Fibroblast of gingiva (primary cell): Measurements from ENCODE around the gene SERHL2.
"Not testable (repeated sequence)": the region's sequence is repeated elsewhere in the genome, so short reads cannot be mapped to it uniquely, and the experiment has no call there.

Experiments
- DNase-seq: peaks from one replicate; pipeline ENCODE4 v3.0.0-alpha.2; 2011; ENCODE audit warnings: low read depth

Gene SERHL2

DNA sequence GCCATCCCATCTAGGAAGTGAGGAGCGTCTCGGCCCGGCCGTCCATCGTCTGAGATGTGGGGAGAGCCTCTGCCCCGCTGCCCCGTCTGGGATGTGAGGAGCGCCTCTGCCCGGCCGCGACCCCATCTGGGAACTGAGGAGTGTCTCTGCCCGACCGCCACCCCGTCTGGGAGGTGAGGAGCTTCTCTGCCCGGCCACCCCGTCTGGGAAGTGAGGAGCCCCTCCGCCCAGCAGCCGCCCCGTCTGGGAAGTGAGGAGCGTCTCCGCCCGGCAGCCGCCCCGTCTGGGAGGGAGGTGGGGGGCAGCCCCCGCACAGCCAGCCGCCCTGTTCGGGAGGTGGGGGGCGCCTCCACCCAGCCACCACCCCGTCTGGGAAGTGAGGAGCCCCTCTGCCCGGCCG lies 53.9 kb downstream of the SERHL2 start:
- not testable (repeated sequence) for DNase-seq

GRCh38 chr22:42608136-42608822 lies 54.5 kb downstream of the SERHL2 start:
- no peak for DNase-seq

GRCh38 chr22:42608823-42609361 lies 55.1 kb downstream of the SERHL2 start:
- no peak for DNase-seq

DNA sequence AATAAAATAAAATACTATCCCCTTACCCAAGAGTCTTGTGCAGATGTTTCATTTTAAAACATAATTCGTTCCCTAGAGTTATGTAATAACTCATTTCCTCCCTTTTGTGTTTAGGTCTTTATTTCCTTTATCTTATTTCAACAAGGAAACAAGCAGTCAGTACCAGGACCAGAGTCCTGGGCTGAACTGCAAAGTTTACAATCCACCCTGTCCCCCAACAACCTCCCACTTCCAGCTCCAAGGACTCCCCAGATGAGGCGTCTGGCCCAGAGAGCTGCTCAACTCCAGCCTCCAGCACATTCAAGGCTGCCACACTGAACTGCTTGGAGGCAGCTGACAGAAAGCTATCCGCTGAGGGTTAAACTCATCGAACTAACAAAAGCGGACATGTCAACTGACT lies 56.4 kb downstream of the SERHL2 start:
- DNase-seq = no peak

GRCh38 chr22:42611051-42611450 lies 57.3 kb downstream of the SERHL2 start:
- DNase-seq = no peak

GRCh38 chr22:42612336-42612735 lies 58.6 kb downstream of the SERHL2 start:
- DNase-seq = no peak

- DNase-seq = no peak
Measured at GRCh38 chr22:42613872-42614301, 60.1 kb downstream of the SERHL2 start.

DNA sequence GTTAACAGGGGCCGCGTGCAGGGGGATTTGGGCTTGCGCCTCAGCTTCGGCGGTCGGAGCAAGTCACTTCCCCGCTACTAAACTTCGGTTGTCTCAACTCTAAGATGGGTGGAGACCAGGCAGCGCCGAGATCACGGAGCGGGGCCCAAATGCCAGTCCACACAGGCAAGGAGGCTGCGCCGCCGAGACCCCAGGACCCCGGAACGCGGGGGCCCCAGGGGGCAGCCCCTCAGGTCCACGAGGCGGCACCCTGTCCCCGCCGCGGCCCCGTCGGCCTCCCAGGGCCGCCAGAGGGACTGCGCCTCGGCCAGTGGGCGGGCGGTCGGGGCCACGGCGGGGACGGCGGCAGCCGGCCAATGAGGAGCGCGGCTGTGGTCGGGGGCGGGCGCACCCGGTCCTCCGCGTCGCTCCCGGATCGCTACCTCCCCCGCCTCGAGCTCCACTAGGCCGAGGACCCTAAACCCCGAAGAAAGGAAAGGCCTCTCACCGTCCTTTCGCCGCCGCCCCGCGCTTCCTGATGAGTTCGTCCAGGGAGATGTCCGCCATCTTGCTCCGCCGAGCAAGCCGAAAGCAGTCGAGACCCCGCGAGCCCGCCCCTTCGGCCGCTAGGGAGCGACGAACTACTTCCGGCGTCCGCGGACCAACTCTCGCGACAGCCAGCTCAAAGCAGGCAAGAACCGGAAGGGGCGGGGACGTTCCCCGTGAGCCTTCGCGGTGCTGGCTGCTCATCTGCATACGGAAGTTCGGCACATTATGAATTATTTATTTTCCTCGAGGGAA lies 60.7 kb downstream of the SERHL2 start, which contains the start of gene POLDIP3:
POLDIP3 (minus strand) TSS at position 572 of the 780 bp plus-strand sequence; CDS start at position 546, 26 bp downstream.
- peak; percentile 99 for DNase-seq

- peak; percentile 99 for DNase-seq
Measured at GRCh38 chr22:42615092-42615859, 61.5 kb downstream of the SERHL2 start.

DNA sequence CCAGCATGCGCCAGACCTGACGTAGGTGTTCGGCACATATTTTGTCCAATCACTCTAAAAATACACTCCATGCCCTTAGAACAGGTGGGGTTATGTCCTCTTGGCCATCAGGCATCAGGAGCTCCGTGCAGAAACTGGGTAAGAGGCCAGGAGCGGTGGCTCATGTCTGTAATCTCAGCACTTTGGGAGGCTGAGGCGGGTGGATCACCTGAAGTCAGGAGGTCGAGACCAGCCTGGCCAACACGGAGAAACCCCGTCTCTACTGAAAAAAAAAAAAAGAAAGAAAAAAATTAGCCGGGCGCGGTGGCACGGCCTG lies 62.1 kb downstream of the SERHL2 start:
- DNase-seq = not testable (repeated sequence)

GRCh38 chr22:42617155-42617983 lies 63.6 kb downstream of the SERHL2 start:
- no peak for DNase-seq

- no peak for DNase-seq
Measured at GRCh38 chr22:42619261-42620063, 65.7 kb downstream of the SERHL2 start.

DNA sequence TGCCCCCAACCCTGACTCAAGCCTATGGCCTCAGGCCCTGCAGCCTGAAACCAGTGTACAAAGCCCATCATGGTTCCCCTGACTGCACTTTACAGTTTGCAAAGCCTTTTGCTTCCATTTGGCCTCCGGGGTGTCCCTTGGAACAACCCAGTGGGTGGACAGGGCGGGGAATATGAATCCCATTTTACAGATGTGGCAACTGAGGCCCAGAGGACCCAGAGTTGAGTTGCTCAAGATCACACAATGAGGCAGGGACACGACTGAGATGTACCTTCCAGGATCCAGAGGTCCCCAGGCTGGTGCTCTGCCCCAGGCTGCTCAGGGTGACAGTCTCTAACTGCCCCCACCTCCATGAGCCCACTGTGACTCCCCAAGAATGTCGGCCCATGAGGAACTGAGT lies 66.3 kb downstream of the SERHL2 start:
- no peak for DNase-seq

- peak; percentile 73 for DNase-seq
Measured at GRCh38 chr22:42621505-42622002, 67.8 kb downstream of the SERHL2 start.

GRCh38 chr22:42622061-42622710 lies 68.4 kb downstream of the SERHL2 start:
- no peak for DNase-seq

DNA sequence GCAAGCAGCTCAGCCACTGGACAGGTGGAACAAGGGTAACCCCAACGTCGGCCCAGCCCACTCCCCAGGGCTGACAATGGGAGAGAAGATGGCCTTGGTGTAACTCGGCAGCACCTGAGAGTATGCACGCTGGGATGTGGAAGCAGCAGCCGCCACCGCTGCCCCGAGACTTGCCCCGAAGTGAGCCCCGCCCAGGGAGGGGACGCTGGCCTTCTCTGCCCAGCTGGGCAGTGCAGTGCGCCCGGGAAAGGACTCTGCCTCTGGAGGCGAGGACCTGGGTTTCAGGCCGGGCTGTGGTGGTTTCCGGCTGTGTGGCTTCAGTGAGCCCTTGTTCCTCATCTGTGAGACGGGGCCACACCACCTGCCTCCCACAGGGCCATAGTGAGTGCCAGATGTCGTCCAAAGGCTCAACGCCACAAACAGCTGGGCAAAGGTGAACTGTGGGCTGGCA lies 69.6 kb downstream of the SERHL2 start:
- DNase-seq = no peak
